Left lung (tissue), 10 donors: Measurements from ENCODE around the gene NME5. TPM values are rescaled to one million over a fixed set of nuclear protein-coding genes. Genes with fewer than 3 reads are reported as not detected.
A peak's percentile ranks its signal among the peaks of the same experiment; 100 is the strongest.

Experiments
- ATAC-seq: fragments of 200-7000 bp; cut with Tn5 transposase; one replicate; pipeline ENCODE4 v1.9.1; 2020; ENCODE audit warnings: moderate library complexity
- DNase-seq, 4 donors: peaks; one replicate each; pipeline ENCODE4 v3.0.0-alpha.2; 2013 to 2020
- H3K27ac ChIP-seq, 2 donors: fragments of 200-600 bp; sonication (generic) in 1 of 2; one replicate each; pipeline versions ENCODE4 v1.5.0 to v1.8.0; 2020 to 2021
- H3K27me3 ChIP-seq, 2 donors: fragments of 200-600 bp; sonication (generic) in 1 of 2; one replicate each; pipeline versions ENCODE4 v1.5.0 to v1.8.0; 2020 to 2021
- H3K36me3 ChIP-seq, 2 donors: fragments of 200-600 bp; sonication (generic) in 1 of 2; one replicate each; pipeline versions ENCODE4 v1.5.0 to v1.8.0; 2020 to 2021
- H3K4me1 ChIP-seq, 2 donors: fragments of 200-600 bp; one replicate each; pipeline ENCODE4 v1.8.0; 2021
- H3K4me3 ChIP-seq, 2 donors: fragments of 200-600 bp; sonication (generic) in 1 of 2; one replicate each; pipeline versions ENCODE4 v1.5.0 to v1.8.0; 2020 to 2021; ENCODE audit warnings: mild to moderate bottlenecking in 1 of 2
- H3K9me3 ChIP-seq, 2 donors: fragments of 200-600 bp; sonication (generic) in 1 of 2; one replicate each; pipeline versions ENCODE4 v1.5.0 to v1.8.0; 2020 to 2021
- intact Hi-C, 2 donors: fragments of 100-400 bp; cut with DNase I; formaldehyde crosslinking; loops; one replicate each; pipeline versions ENCODE4 v1.11.2 to v1.14.2; 2022
- polyA plus RNA-seq, 6 donors: library from polyadenylated mRNA; unstranded; fragments of 120-200 nt; gene quantifications; one replicate each; pipeline ENCODE4 v1.2.1, GENCODE V29; 2013; ENCODE audit not compliant: insufficient read length in 6 of 6
- total RNA-seq, 2 donors: library from RNA; stranded (reverse); fragmentation: NEBNext Ultra II Directional; extraction: Animal tissue kit (Norgen Biotek cat#: 25700); gene quantifications; one replicate each; pipeline ENCODE4 v1.2.1, GENCODE V29; 2021
- TF ChIP-seq, protein P1 (sequence below), 2 donors: fragments of 200-600 bp; sonication (generic) in 1 of 2; IDR thresholded peaks; one replicate each; pipeline versions ENCODE4 v1.5.0 to v1.8.0; 2021; ENCODE audit warnings: antibody characterized with exemption in 2 of 2
- donor health status: DM: no; HTN: yes; CAD: no.
- donor health status: DM: no; HTN: no; CAD: no.

Gene NME5
- total and polyA plus RNA-seq, 8 donors = 5.9 to 13.0 (median 10.3) TPM

DNA sequence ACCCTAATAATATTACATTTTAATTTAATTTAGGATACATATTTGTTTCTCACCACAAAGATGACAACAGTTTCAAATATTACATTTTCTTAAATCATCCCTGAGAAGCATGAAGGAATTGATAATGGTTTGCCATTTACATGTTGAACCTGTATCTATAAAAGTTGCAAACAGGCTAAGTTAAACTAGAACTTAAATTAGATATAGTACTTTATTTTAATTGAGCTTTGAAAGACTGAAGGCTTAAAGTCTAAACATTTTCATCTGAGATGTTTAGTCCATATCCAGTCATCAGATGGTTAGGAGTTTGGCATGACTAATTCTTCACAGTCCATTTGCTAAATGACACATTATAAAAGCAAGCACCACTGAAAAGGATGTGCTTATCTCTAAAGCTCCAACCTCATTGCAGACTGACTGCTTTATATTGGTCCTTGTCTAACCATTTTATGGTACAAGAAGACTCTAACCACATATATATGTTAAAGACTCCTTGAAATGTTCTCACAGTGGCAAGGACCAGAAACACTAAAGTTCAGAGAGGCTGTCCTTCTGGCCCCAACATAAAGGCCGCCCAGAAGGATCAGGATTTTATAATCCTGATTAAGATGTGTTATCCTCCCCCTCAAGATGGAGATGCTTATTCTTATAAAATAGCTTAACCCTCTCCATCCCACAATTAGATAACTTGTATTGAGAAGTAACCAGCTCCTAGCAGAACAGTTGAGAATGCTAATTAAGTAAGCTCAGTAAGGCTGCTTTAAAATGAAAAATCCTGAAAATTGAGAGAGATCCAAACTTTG is 29.6 kb downstream of the NME5 start:
- peaks cover 0 to 5% of the 10 kb centered on the region in 2 donors for H3K27me3 ChIP-seq
- H3K4me1 ChIP-seq = no peaks in the 10 kb centered on the region
- intact Hi-C loops = no loop called here
- TF ChIP-seq, protein P1, sequence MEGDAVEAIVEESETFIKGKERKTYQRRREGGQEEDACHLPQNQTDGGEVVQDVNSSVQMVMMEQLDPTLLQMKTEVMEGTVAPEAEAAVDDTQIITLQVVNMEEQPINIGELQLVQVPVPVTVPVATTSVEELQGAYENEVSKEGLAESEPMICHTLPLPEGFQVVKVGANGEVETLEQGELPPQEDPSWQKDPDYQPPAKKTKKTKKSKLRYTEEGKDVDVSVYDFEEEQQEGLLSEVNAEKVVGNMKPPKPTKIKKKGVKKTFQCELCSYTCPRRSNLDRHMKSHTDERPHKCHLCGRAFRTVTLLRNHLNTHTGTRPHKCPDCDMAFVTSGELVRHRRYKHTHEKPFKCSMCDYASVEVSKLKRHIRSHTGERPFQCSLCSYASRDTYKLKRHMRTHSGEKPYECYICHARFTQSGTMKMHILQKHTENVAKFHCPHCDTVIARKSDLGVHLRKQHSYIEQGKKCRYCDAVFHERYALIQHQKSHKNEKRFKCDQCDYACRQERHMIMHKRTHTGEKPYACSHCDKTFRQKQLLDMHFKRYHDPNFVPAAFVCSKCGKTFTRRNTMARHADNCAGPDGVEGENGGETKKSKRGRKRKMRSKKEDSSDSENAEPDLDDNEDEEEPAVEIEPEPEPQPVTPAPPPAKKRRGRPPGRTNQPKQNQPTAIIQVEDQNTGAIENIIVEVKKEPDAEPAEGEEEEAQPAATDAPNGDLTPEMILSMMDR (IDR thresholded peaks at IDR 0.05) = no peak
- H3K27ac ChIP-seq = no peak overlapping the region
- no peak overlapping the region for H3K4me3 ChIP-seq
- no peak for ATAC-seq
- no peaks in the 10 kb centered on the region for H3K9me3 ChIP-seq
- H3K36me3 ChIP-seq = no peaks in the 10 kb centered on the region
- DNase-seq = no peak

DNA sequence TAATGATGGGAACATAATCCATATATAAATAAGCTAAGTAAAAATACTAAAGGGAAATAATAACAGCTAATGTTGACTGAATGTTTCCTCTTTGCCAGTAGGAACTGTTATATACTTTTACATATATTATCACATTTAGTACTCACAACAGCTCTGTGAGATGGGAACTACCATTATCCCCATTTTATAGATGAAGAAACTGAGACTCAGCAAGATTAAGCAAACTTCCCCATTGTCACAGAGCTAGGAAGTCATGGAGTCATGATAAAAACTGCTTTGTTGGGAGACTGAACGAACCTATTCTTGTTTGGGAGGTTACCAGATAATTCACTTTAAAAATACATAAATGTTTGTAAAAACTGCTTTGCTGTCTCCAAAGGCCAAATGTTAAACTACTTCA is 32.0 kb downstream of the NME5 start:
- ATAC-seq = no peak
- no peaks in the 10 kb centered on the region for H3K36me3 ChIP-seq
- H3K9me3 ChIP-seq = no peaks in the 10 kb centered on the region
- intact Hi-C loops = no loop called here
- H3K27ac ChIP-seq = no peak overlapping the region
- no peak overlapping the region for H3K4me3 ChIP-seq
- TF ChIP-seq, protein P1 (IDR thresholded peaks at IDR 0.05) = no peak
- peaks cover 0 to 5% of the 10 kb centered on the region in 2 donors for H3K27me3 ChIP-seq
- DNase-seq = peak in 1 of 4 donors; percentile 2
- H3K4me1 ChIP-seq = no peaks in the 10 kb centered on the region

DNA sequence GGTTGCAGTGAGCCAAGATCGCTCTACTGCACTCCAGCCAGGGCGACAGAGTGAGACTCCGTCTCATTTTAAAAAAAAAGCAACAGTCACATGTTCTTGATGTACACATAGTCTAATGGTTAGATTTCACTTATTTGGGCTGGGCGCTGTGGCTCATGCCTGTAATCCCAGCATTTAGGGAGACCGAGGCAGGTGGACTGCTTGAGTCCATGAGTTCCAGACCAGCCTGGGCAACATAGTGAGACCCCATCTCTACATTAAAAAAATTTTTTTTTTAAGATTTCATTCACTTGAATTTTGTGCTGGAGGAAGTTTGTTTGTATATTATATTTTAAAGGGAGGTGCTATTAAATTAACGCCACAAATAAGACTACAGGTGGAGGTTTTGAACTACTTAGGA is 33.5 kb downstream of the NME5 start:
- TF ChIP-seq, protein P1 (IDR thresholded peaks at IDR 0.05) = no peak
- DNase-seq (no peak), ATAC-seq (no peak)
- H3K27ac ChIP-seq = no peak overlapping the region
- H3K4me1 ChIP-seq = no peaks in the 10 kb centered on the region
- no peaks in the 10 kb centered on the region for H3K36me3 ChIP-seq
- H3K9me3 ChIP-seq = no peaks in the 10 kb centered on the region
- intact Hi-C loops = no loop called here
- peaks cover 0 to 10% of the 10 kb centered on the region in 2 donors for H3K27me3 ChIP-seq
- no peak overlapping the region for H3K4me3 ChIP-seq

DNA sequence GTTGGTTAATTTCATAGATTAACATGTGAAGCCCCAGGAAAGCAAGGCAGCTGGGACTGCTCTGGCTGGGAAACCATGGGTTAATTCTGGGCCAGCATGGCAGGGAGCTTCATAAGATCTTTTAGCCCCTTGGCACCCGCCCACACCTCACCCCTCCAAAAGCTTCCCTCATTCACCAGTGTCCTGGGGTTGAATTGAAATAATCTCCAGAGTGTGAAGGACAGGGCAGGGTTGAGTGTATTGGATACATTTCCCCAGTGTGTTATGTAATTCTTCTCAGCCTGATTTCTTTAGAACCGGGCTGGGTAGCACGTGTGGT is 36.0 kb downstream of the NME5 start:
- intact Hi-C loops = no loop called here
- no peak for DNase-seq
- Histone ChIP-seq H3K36me3 (no peaks in the 10 kb centered on the region), H3K27me3 (peaks cover 0 to 26% of the 10 kb centered on the region in 2 donors), H3K9me3 (no peaks in the 10 kb centered on the region), H3K4me3 (no peak overlapping the region), H3K27ac (no peak overlapping the region), H3K4me1 (no peaks in the 10 kb centered on the region)
- TF ChIP-seq, protein P1 (IDR thresholded peaks at IDR 0.05) = no peak
- no peak for ATAC-seq

DNA sequence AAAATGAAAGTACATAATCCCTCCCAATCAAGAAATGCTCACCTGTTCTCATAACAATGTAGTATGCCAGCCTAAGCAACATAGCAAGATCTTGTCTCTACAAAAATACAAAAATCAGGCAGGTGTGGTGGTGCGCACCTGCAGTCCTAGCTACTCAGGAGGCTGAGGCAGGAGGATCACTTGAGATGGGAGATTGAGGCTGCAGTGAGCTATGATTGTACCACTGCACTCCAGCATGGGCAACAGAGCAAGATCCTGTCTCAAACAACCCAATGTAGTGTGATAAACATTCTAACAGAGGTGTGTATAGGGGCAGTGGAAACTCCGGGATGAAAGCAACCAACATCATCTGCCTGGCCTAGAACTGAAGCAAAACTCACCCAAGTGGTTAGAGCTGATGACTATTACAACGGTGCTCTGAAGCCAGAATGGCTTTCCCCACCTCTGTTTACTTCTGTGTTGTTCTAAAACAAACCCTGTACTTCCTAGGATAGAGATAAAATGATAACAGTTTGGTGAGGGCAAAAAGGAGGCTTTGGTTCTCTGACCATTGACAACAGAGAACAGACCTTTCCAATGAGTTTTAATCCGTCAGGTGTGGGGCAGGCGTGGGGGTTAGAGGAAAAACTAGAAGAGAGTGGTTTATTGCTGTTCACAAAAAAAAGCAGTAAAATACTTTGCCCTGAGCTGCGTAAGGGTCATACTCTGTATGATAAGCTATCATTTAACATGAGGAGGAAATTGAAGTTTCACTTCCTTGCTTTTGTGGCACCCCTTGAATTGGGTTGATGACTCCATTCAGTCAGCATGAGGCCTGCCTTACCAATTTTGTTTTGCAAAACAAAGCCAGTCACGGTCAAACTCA is 36.5 kb downstream of the NME5 start:
- Histone ChIP-seq H3K9me3 (no peaks in the 10 kb centered on the region), H3K27me3 (peaks cover 0 to 30% of the 10 kb centered on the region in 2 donors), H3K4me1 (no peaks in the 10 kb centered on the region), H3K4me3 (no peak overlapping the region), H3K36me3 (no peaks in the 10 kb centered on the region), H3K27ac (no peak overlapping the region)
- TF ChIP-seq, protein P1 (IDR thresholded peaks at IDR 0.05) = no peak
- ATAC-seq = no peak
- DNase-seq = no peak
- intact Hi-C loops = no loop called here
